Activated naive CD4-positive, alpha-beta T cell treated with anti-CD3 and anti-CD28 coated beads, Interleukin-2, amount 50 U/mL, for 16 hours (primary cell): Measurements from ENCODE around the gene OR6Q1.

Source experiments
- DNase-seq: peaks from one replicate; pipeline ENCODE4 v3.0.0-alpha.2; 2020

Gene OR6Q1

GRCh38 chr11:58058276-58059006 lies 27.7 kb downstream of the OR6Q1 start:
- DNase-seq = no peak

- no peak for DNase-seq
Observed at GRCh38 chr11:58059007-58059350, 28.2 kb downstream of the OR6Q1 start.

- no peak for DNase-seq
Observed at GRCh38 chr11:58060535-58060934, 29.8 kb downstream of the OR6Q1 start.

- no peak for DNase-seq
Observed at GRCh38 chr11:58060939-58061672, 30.4 kb downstream of the OR6Q1 start.

GRCh38 chr11:58061813-58062212 lies 31.1 kb downstream of the OR6Q1 start:
- DNase-seq = no peak

- no peak for DNase-seq
Observed at GRCh38 chr11:58067685-58068084, 36.9 kb downstream of the OR6Q1 start.

- no peak for DNase-seq
Observed at GRCh38 chr11:58068655-58069054, 37.9 kb downstream of the OR6Q1 start.

GRCh38 chr11:58070585-58070984 lies 39.8 kb downstream of the OR6Q1 start:
- DNase-seq = no peak

GRCh38 chr11:58075781-58076180 lies 45.0 kb downstream of the OR6Q1 start:
- no peak for DNase-seq
